Stimulated activated memory B cell treated with anti-CD40 and anti-IgM and Interleukin-4, amounts not matched to agents 10 μg/mL and 1 μg/mL and 100 μg/mL, for 72 hours (primary cell): ENCODE data around the gene CAPN15.

Experiments
- ATAC-seq: fragments of 150-1000 bp; cut with Tn5 transposase; 2 replicates; pipeline ENCODE4 v1.10.0; 2021
- H3K27ac Mint-ChIP-seq: one replicate; pipeline ENCODE4 v1.8.0; 2022; ENCODE audit warnings: mild to moderate bottlenecking, mixed read lengths
- H3K27me3 Mint-ChIP-seq: one replicate; pipeline ENCODE4 v1.8.0; 2022; ENCODE audit warnings: mixed read lengths
- H3K36me3 Mint-ChIP-seq: one replicate; pipeline ENCODE4 v1.8.0; 2022; ENCODE audit warnings: mixed read lengths
- H3K4me1 Mint-ChIP-seq: one replicate; pipeline ENCODE4 v1.8.0; 2022; ENCODE audit warnings: mixed read lengths
- H3K4me3 Mint-ChIP-seq: one replicate; pipeline ENCODE4 v1.8.0; 2022; ENCODE audit warnings: mild to moderate bottlenecking, moderate library complexity, mixed read lengths
- H3K9me3 Mint-ChIP-seq: one replicate; pipeline ENCODE4 v1.8.0; 2022; ENCODE audit warnings: mixed read lengths

Gene CAPN15

DNA sequence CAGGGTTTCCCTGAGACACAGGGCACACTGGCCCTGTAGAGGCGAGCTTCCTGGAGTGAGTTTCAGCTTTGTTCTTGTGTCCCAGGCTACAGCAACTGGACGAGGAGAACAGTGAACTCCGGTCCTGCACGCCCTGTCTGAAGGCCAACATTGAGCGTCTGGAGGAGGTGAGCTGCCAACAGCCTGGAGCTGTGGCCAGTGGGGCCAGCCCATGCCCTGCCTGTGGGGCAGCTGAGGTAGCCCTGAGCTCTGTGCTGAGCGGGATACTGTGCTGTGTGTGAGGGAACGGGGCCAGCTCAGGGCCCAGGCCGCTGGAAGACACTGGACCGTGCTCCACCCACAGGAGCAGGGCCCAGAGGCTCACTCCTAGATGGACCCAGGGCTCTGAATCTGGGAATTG lies 8.7 kb upstream of the CAPN15 start:
- H3K4me1 Mint-ChIP-seq = peaks cover 10% of the 10 kb centered on the region
- ATAC-seq = no peak
- peaks cover 11% of the 10 kb centered on the region for H3K36me3 Mint-ChIP-seq
- H3K27ac Mint-ChIP-seq = no peak overlapping the region
- no peak overlapping the region for H3K4me3 Mint-ChIP-seq
- H3K9me3 Mint-ChIP-seq = no peaks in the 10 kb centered on the region
- H3K27me3 Mint-ChIP-seq = no peaks in the 10 kb centered on the region

DNA sequence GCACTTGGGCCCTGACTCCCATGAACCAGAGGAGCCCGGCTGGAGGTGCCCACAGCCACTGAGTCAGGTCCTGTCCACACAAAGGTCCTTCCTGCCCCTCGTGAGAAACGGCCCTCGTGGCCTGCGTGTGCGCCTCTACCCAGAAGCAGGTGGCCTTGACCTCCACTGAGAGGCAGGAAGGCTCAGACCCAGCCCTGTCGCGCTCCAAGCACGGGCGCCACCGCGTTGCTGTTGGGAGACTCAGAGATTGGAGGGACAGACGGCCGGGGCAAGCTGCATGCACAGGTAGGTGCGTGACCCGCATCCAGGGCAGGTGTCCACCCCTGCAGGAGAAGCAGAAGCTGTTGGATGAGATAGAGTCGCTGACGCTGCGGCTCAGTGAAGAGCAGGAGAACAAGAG lies 8.1 kb upstream of the CAPN15 start:
- no peaks in the 10 kb centered on the region for H3K27me3 Mint-ChIP-seq
- H3K36me3 Mint-ChIP-seq = peaks cover 7% of the 10 kb centered on the region
- H3K27ac Mint-ChIP-seq = no peak overlapping the region
- no peaks in the 10 kb centered on the region for H3K9me3 Mint-ChIP-seq
- peaks cover 15% of the 10 kb centered on the region for H3K4me1 Mint-ChIP-seq
- H3K4me3 Mint-ChIP-seq = no peak overlapping the region
- no peak for ATAC-seq

DNA sequence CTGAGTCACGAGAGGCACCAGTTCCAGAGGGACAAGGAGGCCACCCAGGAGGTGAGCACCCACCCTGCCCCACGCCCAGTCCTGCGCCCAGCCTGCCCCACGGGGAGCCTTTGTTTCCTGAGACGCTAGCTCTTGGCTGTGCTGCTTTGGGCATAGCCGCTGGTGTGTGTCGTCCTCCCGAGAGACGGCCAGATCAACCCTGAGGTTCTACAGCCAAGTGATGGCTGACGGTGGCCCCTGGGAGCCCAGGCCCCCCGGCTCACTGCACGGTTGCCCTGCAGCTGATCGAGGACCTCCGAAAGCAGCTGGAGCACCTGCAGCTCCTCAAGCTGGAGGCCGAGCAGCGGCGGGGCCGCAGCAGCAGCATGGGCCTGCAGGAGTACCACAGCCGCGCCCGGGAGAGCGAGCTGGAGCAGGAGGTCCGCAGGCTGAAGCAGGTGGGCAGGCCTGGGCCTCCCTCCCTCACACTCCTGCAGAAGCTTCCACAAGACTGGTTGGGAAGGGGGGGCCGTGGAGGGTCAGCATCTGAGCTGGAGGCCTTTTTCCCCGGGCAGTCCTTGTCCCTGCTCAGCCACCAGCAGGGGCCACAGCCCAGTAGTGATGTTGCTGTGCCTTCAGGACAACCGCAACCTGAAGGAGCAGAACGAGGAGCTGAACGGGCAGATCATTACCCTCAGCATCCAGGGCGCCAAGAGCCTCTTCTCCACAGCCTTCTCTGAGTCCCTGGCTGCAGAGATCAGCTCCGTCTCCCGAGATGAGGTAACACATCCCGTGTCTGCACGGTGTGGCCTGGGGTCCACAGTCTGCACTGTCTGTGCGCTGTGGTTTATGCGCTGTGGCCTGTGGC lies 7.4 kb upstream of the CAPN15 start:
- peaks cover 1% of the 10 kb centered on the region for H3K36me3 Mint-ChIP-seq
- no peak overlapping the region for H3K4me3 Mint-ChIP-seq
- no peak overlapping the region for H3K27ac Mint-ChIP-seq
- H3K27me3 Mint-ChIP-seq = no peaks in the 10 kb centered on the region
- no peaks in the 10 kb centered on the region for H3K9me3 Mint-ChIP-seq
- ATAC-seq = no peak
- peaks cover 19% of the 10 kb centered on the region for H3K4me1 Mint-ChIP-seq

DNA sequence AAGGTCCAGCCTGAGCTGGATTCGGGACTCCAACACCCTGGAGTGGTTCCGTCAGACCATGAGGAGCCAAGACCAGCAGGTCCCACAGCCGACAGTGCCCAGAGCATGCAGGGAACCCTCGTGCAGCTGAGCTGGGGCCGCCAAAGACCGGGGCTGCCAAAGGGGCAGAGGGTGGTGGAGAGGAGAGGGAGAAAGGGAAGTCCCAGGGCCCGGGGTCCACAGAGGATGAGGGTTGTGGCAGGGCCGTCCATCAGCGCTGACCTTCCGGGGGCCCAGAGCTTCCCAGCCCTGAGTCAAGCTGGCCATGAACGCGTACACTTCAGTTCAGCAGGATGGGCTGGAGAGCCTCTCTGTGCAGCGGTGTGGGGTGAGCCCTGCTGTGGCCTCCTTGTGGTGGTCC lies 6.7 kb upstream of the CAPN15 start:
- H3K4me3 Mint-ChIP-seq = no peak overlapping the region
- no peak for ATAC-seq
- no peaks in the 10 kb centered on the region for H3K9me3 Mint-ChIP-seq
- peaks cover 5% of the 10 kb centered on the region for H3K36me3 Mint-ChIP-seq
- no peak overlapping the region for H3K27ac Mint-ChIP-seq
- no peaks in the 10 kb centered on the region for H3K27me3 Mint-ChIP-seq
- H3K4me1 Mint-ChIP-seq = peaks cover 27% of the 10 kb centered on the region

DNA sequence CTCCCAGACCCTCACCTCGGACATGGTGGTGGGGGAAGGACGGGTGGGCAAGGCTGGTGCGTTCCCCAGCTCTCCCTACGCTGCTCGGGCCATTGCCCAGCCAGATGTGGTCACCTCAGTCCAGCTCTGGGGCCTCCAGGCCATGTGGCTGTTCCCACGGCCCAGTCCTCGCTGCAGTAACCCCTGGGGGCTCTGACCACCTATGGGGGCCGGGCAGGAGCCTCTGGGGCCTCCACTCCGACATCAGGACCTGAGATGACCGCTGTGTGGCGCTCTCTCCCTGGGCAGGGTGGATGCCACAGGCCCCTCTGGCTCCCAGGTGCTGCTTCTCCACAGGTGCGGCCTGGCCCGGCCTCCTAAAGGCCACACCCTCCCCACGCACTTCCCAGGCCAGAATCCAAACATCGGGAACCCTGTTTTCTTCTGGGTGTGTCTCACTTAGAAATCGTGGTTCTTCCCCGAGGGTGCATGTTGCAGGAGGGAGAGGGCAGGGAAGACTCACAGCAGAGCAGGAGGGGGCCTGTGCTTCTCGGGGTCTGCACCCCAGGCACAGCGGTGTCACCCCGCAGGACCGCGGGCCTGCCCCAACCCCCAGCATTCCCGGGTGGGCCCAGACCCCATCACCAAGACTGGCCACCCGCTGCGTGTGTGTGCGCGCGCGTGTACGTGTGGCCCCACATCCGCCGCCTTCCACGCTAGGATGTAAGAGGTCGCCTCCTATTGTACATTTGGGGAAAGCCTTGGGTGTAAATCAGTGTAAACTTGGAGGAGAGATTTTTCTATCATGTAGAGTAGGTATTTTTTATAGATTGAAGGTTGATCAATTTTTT lies 5.9 kb upstream of the CAPN15 start:
- no peaks in the 10 kb centered on the region for H3K9me3 Mint-ChIP-seq
- peaks cover 5% of the 10 kb centered on the region for H3K36me3 Mint-ChIP-seq
- no peak overlapping the region for H3K4me3 Mint-ChIP-seq
- no peak for ATAC-seq
- peaks cover 34% of the 10 kb centered on the region for H3K4me1 Mint-ChIP-seq
- no peak overlapping the region for H3K27ac Mint-ChIP-seq
- no peaks in the 10 kb centered on the region for H3K27me3 Mint-ChIP-seq

DNA sequence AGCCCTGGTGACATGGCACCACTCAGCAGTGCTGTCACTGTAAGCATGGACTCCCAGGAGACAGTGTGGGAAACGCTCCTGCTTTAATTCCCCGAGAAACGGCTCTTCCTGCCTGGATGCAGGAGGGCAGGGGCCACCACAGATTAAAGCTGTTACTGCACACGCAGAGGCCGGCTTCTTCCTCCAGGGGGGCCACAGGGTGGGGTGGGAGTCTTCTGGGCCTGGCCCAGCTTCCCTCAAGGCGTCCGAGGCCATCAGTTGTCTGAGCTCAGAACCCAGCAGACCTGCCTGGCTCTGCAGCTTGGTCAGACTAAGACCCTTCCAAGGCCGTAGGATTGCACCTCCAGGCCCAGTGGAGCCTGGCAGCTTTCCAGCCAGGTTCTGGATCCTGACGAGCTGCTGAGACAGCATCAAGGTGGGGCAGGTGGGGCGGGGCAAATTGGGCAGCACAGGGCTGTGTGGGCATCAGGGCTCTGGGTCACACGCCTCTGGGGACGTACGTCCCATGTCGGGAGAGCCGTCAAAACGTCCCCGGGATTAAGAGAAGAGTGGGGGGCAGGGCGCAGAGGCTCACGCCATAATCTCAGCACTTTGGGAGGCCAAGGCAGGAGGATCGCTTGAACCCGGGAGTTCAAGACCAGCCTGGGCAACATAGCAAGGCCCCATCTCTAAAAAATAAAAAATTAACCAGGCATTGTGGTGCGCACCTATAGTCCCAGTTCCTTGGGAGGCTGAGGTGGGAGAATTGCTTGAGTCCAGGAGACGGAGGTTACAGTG lies 5.0 kb upstream of the CAPN15 start:
- Mint-ChIP-seq H3K4me3 (no peak overlapping the region), H3K36me3 (peaks cover 5% of the 10 kb centered on the region)
- ATAC-seq = no peak

DNA sequence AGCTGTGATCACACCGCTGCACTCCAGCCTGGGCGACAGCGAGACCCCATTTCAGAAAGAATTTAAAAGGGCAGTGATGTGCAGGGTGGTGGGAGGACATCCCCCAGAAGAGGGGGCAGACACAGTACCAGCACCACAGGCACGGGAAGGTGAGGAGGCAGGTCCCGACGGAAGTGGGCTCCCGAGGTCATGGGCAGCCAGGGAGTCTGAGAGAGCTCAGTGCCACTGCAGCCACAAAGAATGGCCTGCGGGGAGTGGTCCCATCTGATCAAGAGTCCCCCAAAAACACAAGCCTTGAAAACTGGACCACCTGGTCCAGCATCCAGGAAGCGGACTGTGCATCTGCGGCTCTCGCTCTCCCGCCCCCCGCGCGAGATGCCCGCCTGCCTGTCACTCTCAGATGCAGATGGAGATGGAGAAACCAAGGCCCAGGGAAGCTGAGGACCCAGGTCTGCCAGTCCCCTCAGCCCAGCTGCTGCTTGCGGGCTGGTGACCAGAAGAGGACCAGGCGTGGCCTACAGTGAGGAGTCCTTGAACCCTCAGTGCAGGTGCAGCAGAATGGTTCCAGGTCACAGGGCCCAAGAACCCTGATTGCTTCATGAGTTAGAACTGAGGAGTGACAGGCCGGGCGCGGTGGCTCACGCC lies 4.3 kb upstream of the CAPN15 start:
- ATAC-seq = no peak
- peaks cover 37% of the 10 kb centered on the region for H3K4me1 Mint-ChIP-seq
- no peaks in the 10 kb centered on the region for H3K9me3 Mint-ChIP-seq
- H3K36me3 Mint-ChIP-seq = peaks cover 5% of the 10 kb centered on the region
- H3K27me3 Mint-ChIP-seq = no peaks in the 10 kb centered on the region
- H3K27ac Mint-ChIP-seq = peak overlapping the region; percentile 95
- no peak overlapping the region for H3K4me3 Mint-ChIP-seq

More for the DNA sequence above, 5.0 kb upstream of the CAPN15 start:
- Mint-ChIP-seq H3K4me1 (peaks cover 37% of the 10 kb centered on the region), H3K27me3 (no peaks in the 10 kb centered on the region), H3K27ac (peak overlapping the region; percentile 95), H3K9me3 (no peaks in the 10 kb centered on the region)

DNA sequence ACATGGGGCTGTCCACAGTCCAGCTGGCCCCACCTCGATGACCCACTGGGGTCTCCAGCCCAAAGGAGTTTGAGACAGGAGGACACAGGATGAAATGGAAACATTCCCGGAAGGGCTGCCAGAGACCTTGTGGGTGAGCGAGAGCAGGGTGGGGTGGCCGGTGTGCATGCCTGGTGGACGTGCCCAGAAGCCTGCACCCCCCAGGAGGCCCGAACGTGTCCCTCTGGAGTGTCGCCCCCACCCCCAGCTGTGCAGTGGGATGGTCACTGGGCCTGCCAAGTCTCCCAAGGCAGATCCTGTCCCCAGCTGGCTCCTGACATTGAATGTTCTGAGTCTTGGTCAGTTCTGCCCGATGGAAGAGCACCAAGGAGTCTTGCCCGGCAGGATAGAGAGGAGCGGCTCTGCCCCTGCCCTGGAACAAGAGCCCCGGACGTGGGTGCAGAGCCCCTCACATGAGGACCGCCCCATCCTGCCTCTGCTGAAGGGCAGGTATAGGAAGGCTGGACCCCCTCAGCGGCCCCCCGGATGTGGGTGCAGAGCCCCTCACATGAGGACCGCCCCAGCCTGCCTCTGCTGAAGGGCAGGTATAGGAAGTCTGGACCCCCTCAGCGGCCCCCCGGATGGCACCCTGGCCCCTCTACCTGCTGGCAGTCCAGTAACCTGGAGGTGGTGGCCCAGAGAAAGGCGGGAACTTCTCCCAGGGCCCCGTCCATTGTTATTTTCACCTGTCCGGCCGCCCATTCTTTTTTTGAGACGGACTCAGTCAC lies 3.1 kb upstream of the CAPN15 start:
- H3K36me3 Mint-ChIP-seq = peaks cover 5% of the 10 kb centered on the region
- H3K9me3 Mint-ChIP-seq = no peaks in the 10 kb centered on the region
- peak overlapping the region; percentile 26 for H3K4me3 Mint-ChIP-seq
- H3K4me1 Mint-ChIP-seq = peaks cover 49% of the 10 kb centered on the region
- H3K27ac Mint-ChIP-seq = peak overlapping the region; percentile 95
- no peak for ATAC-seq
- no peaks in the 10 kb centered on the region for H3K27me3 Mint-ChIP-seq

DNA sequence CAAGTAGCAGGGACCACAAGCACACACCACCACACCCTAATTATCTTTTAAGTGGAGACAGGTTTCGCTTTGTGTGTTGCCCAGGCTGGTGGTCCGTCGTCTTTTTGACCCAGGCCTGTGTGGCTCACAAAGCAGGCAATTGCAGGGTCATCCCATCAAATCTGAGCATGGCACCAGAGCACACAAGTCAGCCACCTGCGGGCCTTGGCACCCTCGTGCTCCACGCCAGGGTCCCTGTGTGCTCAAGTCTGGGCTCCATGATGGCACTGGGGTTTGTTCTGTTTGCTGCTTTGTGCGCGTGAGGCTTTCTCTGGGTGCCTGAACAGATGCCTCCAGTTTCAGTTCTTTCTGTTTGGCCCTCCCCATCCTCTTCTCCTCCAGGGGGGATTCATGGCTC lies 2.4 kb upstream of the CAPN15 start:
- peaks cover 5% of the 10 kb centered on the region for H3K36me3 Mint-ChIP-seq
- peak overlapping the region; percentile 95 for H3K27ac Mint-ChIP-seq
- H3K9me3 Mint-ChIP-seq = no peaks in the 10 kb centered on the region
- peaks cover 56% of the 10 kb centered on the region for H3K4me1 Mint-ChIP-seq
- no peaks in the 10 kb centered on the region for H3K27me3 Mint-ChIP-seq
- no peak for ATAC-seq
- H3K4me3 Mint-ChIP-seq = peak overlapping the region; percentile 83

DNA sequence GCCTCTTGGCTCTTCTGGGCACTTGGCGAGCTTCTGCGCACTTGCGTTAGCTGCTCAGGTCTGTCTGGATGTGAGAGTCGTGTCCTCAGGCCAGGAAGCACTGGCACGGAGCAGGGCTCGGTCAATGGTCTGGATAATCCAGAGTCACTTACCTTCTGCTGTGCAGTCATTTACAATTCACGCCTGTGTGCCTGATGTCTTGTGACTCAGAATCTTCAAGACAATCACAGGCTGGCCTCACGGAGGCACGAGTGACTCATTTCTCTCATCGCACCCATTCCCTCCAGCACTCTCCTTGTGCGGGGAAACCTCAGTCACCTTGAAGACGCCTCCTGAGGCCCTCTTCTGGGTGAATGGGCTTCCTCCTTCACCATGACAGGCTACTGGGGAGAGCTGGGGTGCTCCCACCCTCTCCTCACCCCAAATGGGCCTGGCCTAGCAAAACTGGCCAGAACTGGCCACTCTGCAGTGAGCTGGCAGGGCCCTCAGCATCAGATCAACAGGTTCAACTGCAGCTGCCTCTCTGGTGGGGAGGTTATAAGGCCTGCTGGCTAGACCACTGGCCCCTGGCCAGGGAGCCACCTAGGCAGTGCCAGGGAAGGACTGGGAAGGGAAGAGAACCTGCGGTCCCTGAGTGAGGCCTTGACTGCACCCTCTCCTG lies 1.9 kb upstream of the CAPN15 start:
- peak overlapping the region; percentile 95 for H3K27ac Mint-ChIP-seq
- H3K4me1 Mint-ChIP-seq = peaks cover 61% of the 10 kb centered on the region
- no peaks in the 10 kb centered on the region for H3K9me3 Mint-ChIP-seq
- peak; percentile 52 for ATAC-seq
- peak overlapping the region; percentile 83 for H3K4me3 Mint-ChIP-seq
- H3K27me3 Mint-ChIP-seq = no peaks in the 10 kb centered on the region
- peaks cover 5% of the 10 kb centered on the region for H3K36me3 Mint-ChIP-seq

DNA sequence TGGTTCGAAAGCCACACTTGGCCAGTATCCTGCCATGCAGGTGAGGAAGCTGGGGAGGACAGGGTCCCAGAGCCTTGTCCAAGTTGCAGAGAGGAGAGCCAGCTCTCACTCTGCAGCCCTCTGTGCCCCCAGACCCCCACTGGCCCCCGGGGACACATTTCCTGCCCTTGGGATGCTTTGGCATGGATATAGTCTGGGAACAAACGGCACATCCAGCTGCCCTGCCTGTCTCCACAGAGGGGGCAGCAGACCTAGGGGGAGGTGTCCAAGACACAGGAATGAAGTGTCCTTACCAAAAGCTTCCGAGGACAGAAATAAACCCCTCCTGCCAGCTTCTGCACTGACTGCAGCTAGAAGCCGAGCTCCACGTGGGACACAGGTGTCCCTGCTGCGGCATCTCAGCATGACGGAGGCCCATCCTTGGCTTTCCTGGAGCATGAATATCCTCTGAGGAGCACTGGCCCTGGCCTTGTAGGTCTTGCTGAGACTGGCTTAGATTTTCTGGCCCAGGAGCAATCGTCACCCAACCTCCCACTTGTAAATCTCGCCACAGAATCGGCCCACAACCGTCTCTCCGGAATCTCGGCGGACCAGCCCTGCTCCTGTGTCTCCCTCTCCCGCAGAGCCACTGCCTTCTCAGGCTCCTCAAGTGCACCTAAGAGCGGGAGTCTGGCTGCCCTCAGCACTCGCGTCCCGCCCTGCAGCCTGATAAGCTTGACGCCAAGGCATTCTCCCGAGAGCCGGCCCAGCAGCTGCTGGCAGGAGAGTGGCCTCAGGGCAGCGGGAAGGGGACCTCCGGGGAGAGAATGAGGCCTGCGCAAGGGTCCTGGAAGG lies 1.1 kb upstream of the CAPN15 start:
- Mint-ChIP-seq H3K9me3 (no peaks in the 10 kb centered on the region), H3K36me3 (peaks cover 5% of the 10 kb centered on the region), H3K27me3 (no peaks in the 10 kb centered on the region), H3K4me1 (peaks cover 61% of the 10 kb centered on the region), H3K27ac (peak overlapping the region; percentile 95), H3K4me3 (peak overlapping the region; percentile 83)
- ATAC-seq = no peak

DNA sequence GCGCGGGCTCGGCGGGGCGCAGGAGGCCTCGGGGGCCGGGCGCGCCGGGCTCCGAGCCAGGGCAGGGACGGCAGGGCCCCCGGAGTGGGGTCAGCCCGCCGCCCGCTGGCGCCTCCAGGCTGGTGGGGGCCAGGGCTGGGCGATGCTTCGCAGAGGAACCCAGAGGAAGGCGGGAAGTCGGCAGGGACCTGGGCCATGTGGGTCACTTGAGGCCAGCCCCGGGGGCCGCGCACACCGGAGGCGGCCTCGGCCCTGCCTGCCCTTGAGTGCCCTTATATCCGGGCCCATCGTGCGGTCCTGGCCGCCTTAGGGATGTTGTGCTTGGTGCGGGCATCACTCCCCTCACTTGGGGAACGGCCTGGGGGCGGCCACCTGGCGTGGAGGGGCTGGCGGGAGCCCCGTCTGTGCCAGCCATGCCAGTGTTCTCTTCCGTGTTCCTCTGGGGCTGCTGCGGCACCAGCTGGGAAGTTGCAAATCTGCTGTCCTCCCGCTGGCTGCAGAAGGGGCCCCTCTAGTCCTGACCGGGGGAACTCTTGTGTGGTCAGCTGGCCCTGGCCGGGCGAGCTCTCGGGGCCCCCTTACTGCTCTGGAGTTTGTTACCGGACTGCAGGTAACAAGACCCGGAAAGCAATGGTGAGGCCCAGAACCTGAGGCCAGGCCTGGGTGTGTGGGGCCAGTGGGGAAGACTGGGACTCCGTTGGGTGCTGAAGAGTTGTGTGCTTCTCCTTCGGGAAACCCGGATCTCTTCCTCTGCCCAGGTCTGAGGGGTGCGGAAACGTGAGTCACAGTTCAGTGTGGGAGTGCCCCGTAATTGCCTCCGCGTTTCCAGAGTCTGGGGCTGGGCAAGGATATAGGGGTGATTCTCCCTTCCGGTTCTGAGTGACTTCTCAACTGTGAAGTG lies 849 bp downstream of the CAPN15 start:
- Mint-ChIP-seq H3K9me3 (no peaks in the 10 kb centered on the region), H3K4me3 (peak overlapping the region; percentile 88), H3K4me1 (peaks cover 57% of the 10 kb centered on the region), H3K27me3 (no peaks in the 10 kb centered on the region), H3K36me3 (peaks cover 5% of the 10 kb centered on the region), H3K27ac (peak overlapping the region; percentile 83)
- no peak for ATAC-seq
